Ishikawa (cell line): ENCODE results near the gene TSTD1.
A peak's percentile ranks its signal among the peaks of the same experiment; 100 is the strongest.

Experiments used
- CEBPB ChIP-seq: IDR thresholded peaks from 2 replicates; pipeline ENCODE4 v1.6.1; 2012
- CREB1 ChIP-seq: IDR thresholded peaks from 2 replicates; pipeline ENCODE4 v1.6.1; 2012; ENCODE audit warnings: low read depth
- EGR1 ChIP-seq: IDR thresholded peaks from 2 replicates; pipeline ENCODE4 v1.6.1; 2012
- EP300 ChIP-seq: IDR thresholded peaks from 2 replicates; pipeline ENCODE4 v1.6.1; 2012; ENCODE audit warnings: borderline replicate concordance
- FOXM1 ChIP-seq: IDR thresholded peaks from 2 replicates; pipeline ENCODE4 v1.6.1; 2012; ENCODE audit warnings: low read depth, borderline replicate concordance
- NFIC ChIP-seq: IDR thresholded peaks from 2 replicates; pipeline ENCODE4 v1.6.1; 2012
- RAD21 ChIP-seq: IDR thresholded peaks from 2 replicates; pipeline ENCODE4 v1.6.1; 2012; ENCODE audit warnings: low read depth
- TAF1 ChIP-seq: IDR thresholded peaks from 2 replicates; pipeline ENCODE4 v1.6.1; 2012; ENCODE audit warnings: low read depth, mild to moderate bottlenecking
- TCF12 ChIP-seq: IDR thresholded peaks from 2 replicates; pipeline ENCODE4 v1.6.1; 2012; ENCODE audit warnings: low read depth
- TEAD4 ChIP-seq: IDR thresholded peaks from 2 replicates; pipeline ENCODE4 v1.6.1; 2012
- YY1 ChIP-seq: IDR thresholded peaks from 2 replicates; pipeline ENCODE4 v1.6.1; 2012; ENCODE audit warnings: low read depth
- ZBTB7A ChIP-seq: IDR thresholded peaks from 2 replicates; pipeline ENCODE4 v1.6.1; 2012; ENCODE audit warnings: low read depth
- TF ChIP-seq, protein P1 (sequence below): IDR thresholded peaks from 2 replicates; pipeline ENCODE4 v1.6.1; 2012
- TF ChIP-seq, protein P2 (sequence below): IDR thresholded peaks from 2 replicates; pipeline ENCODE4 v1.6.1; 2012
- TF ChIP-seq, protein P3 (sequence below): IDR thresholded peaks from 2 replicates; pipeline ENCODE4 v1.6.1; 2012; ENCODE audit warnings: low read depth, mild to moderate bottlenecking

Gene TSTD1

DNA sequence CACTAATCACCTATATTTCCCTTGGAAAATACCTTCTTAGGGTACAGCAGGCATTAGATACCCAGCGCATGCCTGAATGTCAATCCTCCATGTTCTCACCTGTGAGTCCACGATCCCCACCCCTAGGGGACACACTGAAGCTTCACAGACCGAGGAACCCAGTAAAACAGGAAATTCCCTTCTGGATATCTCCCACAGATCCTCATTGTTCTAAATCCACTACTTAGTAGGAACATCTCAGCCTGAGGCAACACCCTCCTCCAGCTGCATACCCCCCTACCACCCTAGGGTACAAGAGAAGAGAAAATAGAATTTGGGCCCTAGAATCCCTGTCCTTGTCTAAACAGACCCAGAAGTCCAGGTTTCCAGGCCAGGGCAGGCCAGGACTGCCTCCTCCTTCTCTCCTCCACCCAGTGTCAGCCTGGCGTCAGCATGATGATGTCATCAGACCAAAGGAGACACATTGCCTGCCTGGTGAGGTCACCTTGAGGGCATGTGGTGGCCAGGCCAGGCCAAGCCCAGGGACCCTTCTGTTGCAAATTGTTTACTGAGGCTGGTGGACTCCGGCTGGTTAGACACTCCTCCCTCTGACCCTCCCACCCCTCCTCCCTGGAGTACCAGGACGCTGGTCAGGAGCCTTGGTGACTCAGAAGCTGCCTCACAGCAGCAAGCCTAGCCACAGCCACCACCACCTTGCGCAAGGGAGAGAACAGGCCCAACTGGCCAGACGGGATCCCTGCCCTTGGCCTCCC, 44.4 kb upstream of the TSTD1 start:
- TF ChIP-seq TEAD4 (peak; percentile 77), TCF12 (peak; percentile 93), YY1 (peak; percentile 62), FOXM1 (peak; percentile 59; the same call in 1 of the 2 replicates), NFIC (peak; percentile 80), CEBPB (peak; percentile 99), EP300 (peak; percentile 77), EGR1 (no peak), RAD21 (no peak; the same call in 1 of the 2 replicates), CREB1 (peak; percentile 73), ZBTB7A (no peak; the same call in 1 of the 2 replicates), TAF1 (no peak)
- TF ChIP-seq, protein P1, sequence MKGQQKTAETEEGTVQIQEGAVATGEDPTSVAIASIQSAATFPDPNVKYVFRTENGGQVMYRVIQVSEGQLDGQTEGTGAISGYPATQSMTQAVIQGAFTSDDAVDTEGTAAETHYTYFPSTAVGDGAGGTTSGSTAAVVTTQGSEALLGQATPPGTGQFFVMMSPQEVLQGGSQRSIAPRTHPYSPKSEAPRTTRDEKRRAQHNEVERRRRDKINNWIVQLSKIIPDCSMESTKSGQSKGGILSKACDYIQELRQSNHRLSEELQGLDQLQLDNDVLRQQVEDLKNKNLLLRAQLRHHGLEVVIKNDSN, result 0 out of 2 replicates have a peak, but pooled peaks have one; percentile 38
- TF ChIP-seq, protein P2, sequence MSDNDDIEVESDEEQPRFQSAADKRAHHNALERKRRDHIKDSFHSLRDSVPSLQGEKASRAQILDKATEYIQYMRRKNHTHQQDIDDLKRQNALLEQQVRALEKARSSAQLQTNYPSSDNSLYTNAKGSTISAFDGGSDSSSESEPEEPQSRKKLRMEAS, result peak; percentile 48; the same call in 1 of the 2 replicates
- TF ChIP-seq, protein P3, sequence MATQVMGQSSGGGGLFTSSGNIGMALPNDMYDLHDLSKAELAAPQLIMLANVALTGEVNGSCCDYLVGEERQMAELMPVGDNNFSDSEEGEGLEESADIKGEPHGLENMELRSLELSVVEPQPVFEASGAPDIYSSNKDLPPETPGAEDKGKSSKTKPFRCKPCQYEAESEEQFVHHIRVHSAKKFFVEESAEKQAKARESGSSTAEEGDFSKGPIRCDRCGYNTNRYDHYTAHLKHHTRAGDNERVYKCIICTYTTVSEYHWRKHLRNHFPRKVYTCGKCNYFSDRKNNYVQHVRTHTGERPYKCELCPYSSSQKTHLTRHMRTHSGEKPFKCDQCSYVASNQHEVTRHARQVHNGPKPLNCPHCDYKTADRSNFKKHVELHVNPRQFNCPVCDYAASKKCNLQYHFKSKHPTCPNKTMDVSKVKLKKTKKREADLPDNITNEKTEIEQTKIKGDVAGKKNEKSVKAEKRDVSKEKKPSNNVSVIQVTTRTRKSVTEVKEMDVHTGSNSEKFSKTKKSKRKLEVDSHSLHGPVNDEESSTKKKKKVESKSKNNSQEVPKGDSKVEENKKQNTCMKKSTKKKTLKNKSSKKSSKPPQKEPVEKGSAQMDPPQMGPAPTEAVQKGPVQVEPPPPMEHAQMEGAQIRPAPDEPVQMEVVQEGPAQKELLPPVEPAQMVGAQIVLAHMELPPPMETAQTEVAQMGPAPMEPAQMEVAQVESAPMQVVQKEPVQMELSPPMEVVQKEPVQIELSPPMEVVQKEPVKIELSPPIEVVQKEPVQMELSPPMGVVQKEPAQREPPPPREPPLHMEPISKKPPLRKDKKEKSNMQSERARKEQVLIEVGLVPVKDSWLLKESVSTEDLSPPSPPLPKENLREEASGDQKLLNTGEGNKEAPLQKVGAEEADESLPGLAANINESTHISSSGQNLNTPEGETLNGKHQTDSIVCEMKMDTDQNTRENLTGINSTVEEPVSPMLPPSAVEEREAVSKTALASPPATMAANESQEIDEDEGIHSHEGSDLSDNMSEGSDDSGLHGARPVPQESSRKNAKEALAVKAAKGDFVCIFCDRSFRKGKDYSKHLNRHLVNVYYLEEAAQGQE, result no peak

- TF ChIP-seq TAF1 (no peak), EP300 (no peak), RAD21 (no peak), TCF12 (no peak), NFIC (no peak), YY1 (no peak), TEAD4 (no peak), EGR1 (no peak), FOXM1 (no peak), CREB1 (no peak), ZBTB7A (no peak)
- TF ChIP-seq, protein P3, result no peak
- TF ChIP-seq, protein P2, result no peak
- TF ChIP-seq, protein P1, result no peak
Observed at GRCh38 chr1:161082483-161082882, 43.7 kb upstream of the TSTD1 start.

DNA sequence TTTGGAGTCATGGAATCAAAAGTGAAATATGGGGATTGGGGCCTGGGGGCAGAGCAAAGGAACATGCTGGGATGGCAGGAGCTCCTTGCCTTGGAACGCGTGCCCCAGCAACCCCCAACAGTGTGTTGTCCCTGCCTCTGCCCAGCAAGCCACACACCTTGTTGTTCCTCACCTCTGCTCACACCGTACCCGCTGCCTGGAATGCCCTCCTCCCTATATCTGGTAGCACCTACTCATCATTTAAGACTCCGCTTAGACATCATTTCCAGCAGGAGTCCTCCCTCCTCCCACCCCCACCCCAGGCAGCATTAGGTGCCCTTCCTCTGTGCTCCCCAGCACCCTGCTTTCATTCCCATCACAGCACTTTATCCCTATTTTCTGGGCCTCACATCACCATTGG, 42.8 kb upstream of the TSTD1 start:
- no peak for TF ChIP-seq EGR1
- TF ChIP-seq ZBTB7A, result no peak
- TF ChIP-seq TEAD4, result no peak
- TF ChIP-seq CEBPB, result no peak
- TF ChIP-seq FOXM1, result no peak
- TF ChIP-seq, protein P2, result no peak
- no peak for TF ChIP-seq NFIC
- TF ChIP-seq EP300, result no peak
- TF ChIP-seq RAD21, result no peak
- TF ChIP-seq, protein P1, result no peak
- TF ChIP-seq, protein P3, result no peak
- no peak for TF ChIP-seq TAF1
